Common myeloid progenitor, CD34-positive (primary cell): ENCODE data around the gene PRAC2. TPM values are rescaled to one million over a fixed set of nuclear protein-coding genes. Genes with fewer than 3 reads are reported as not detected.

Source experiments
- CTCF ChIA-PET: fragments of 350-600 bp; sonication (Branson Sonifier 250); formaldehyde crosslinking; loops from one replicate; lab custom pipeline; 2021; ENCODE audit warnings: antibody characterized with exemption; lab: Charles Lee
- POLR2A ChIA-PET: fragments of 350-600 bp; sonication (Branson Sonifier 250); formaldehyde crosslinking; loops from one replicate; lab custom pipeline; 2021; ENCODE audit warnings: antibody characterized with exemption; lab: Charles Lee
- DNase-seq, 3 donors: peaks; one replicate each; pipeline versions ENCODE4 v3.0.0 to v3.0.0-alpha.2; 2013
- H3K27ac ChIP-seq, 2 experiments: 1 replicate in 1 of 2; 2 replicates in 1 of 2; pipeline ENCODE4 v1.7.0; 2013; ENCODE audit warnings: inconsistent platforms in 2 of 2, low read length in 2 of 2, mild to moderate bottlenecking in 2 of 2, low read depth in 1 of 2, moderate library complexity in 1 of 2; ENCODE audit not compliant: severe bottlenecking in 2 of 2, insufficient read depth in 1 of 2, poor library complexity in 1 of 2
- H3K27me3 ChIP-seq, 5 experiments: replicated peaks in 2 of 5; 1 replicate in 3 of 5; 2 replicates in 2 of 5; pipeline versions ENCODE4 v1.6.1 to v1.7.0; 2013; ENCODE audit warnings: low read length in 4 of 5, mild to moderate bottlenecking in 2 of 5, moderate library complexity in 2 of 5, inconsistent platforms in 1 of 5; ENCODE audit not compliant: insufficient read depth in 5 of 5, control insufficient read depth in 4 of 5
- H3K36me3 ChIP-seq, 4 experiments: 1 replicate in 2 of 4; 2 replicates in 2 of 4; pipeline versions ENCODE4 v1.6.1 to v1.7.0; 2013; ENCODE audit warnings: low read length in 3 of 4, control low read depth in 1 of 4, mild to moderate bottlenecking in 1 of 4; ENCODE audit not compliant: control insufficient read depth in 4 of 4, insufficient read depth in 4 of 4
- H3K4me1 ChIP-seq, 4 experiments: 1 replicate in 3 of 4; 2 replicates in 1 of 4; pipeline versions ENCODE4 v1.6.1 to v1.7.1; 2013; ENCODE audit warnings: low read length in 3 of 4, mild to moderate bottlenecking in 3 of 4, control low read depth in 1 of 4, inconsistent platforms in 1 of 4, moderate library complexity in 1 of 4; ENCODE audit not compliant: control insufficient read depth in 4 of 4, insufficient read depth in 4 of 4; ENCODE audit errors: control extremely low read depth in 1 of 4
- H3K4me3 ChIP-seq, 7 experiments: 1 replicate in 4 of 7; 2 replicates in 3 of 7; pipeline versions ENCODE4 v1.5.1 to v1.7.0; 2013; ENCODE audit warnings: mild to moderate bottlenecking in 7 of 7, low read length in 6 of 7, moderate library complexity in 6 of 7, inconsistent platforms in 2 of 7, low read depth in 2 of 7, control low read depth in 1 of 7; ENCODE audit not compliant: insufficient read depth in 4 of 7, control insufficient read depth in 1 of 7; ENCODE audit errors: extremely low read depth in 1 of 7
- H3K9me3 ChIP-seq, 5 experiments: 1 replicate in 4 of 5; 2 replicates in 1 of 5; pipeline versions ENCODE4 v1.6.1 to v1.7.1; 2013; ENCODE audit warnings: low read length in 4 of 5, mild to moderate bottlenecking in 2 of 5, inconsistent platforms in 1 of 5, low read depth in 1 of 5, moderate library complexity in 1 of 5; ENCODE audit not compliant: control insufficient read depth in 4 of 5, insufficient read depth in 2 of 5; ENCODE audit errors: control extremely low read depth in 1 of 5
- WGBS: methylation state at CpG from one replicate; pipeline ENCODE4 v1.1.5; 2013; ENCODE audit not compliant: insufficient coverage; 5-methylcytosine and 5-hydroxymethylcytosine counted together
- polyA plus RNA-seq: library from polyadenylated mRNA; unstranded; fragments of 120-200 nt; gene quantifications from one replicate; pipeline ENCODE4 v1.2.1, GENCODE V29; 2013

Gene PRAC2
- not detected for polyA plus RNA-seq

DNA sequence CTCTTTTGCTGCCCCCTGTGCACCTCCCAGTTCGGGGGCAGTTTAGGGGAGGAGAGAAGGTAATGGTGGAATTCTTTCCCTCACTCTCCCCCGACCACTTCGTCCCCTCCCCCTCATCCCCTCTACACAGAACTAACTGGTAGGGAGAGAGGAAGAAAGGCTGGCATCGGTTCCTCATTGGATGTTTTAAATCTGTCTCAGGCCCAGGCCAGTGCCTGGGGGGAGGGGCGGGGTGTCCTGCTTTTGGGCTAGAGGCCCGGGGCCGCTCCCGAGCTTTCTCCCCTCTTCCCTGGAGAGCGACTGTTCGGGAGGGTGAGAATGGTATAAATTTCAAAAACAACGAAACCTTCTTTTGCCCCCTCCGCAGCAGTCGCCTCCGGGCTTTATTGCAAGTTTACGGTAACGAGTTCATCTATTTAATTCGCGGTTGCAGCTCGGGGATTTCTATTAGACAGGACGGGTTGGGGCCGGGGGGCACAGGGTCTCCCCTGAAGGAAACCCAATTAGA lies at the start of gene PRAC2:
Gene PRAC2, plus strand, starts transcription at position 271 of the 508 bp plus-strand sequence. CDS start 1,226 bp downstream, outside the sequence.
- POLR2A ChIA-PET, result interaction anchor here (0.5 kb wide), 1 partner anchor 160 kb away, joined by 4 read pairs; no protein-coding TSS in a partner anchor
- Histone ChIP-seq H3K27me3 (peaks cover 16 to 100% (median 75%) of the 10 kb centered on the region in 5 experiments), H3K4me1 (peaks cover 0 to 17% (median 4%) of the 10 kb centered on the region in 4 experiments), H3K36me3 (no peaks in the 10 kb centered on the region), H3K27ac (no peak within 1 kb of the TSS), H3K4me3 (no peak within 1 kb of the TSS), H3K9me3 (peaks cover 0 to 3% (median 0%) of the 10 kb centered on the region in 5 experiments)
- CTCF ChIA-PET, result interaction anchor here (1.1 to 11.1 kb wide), 19 partner anchors 9 to 161 kb away, joined by 3 to 130 read pairs (median 8); no protein-coding TSS in a partner anchor
- WGBS, result 20% methylated on average over 3 of the region's 21 CpGs
- DNase-seq, result no peak

DNA sequence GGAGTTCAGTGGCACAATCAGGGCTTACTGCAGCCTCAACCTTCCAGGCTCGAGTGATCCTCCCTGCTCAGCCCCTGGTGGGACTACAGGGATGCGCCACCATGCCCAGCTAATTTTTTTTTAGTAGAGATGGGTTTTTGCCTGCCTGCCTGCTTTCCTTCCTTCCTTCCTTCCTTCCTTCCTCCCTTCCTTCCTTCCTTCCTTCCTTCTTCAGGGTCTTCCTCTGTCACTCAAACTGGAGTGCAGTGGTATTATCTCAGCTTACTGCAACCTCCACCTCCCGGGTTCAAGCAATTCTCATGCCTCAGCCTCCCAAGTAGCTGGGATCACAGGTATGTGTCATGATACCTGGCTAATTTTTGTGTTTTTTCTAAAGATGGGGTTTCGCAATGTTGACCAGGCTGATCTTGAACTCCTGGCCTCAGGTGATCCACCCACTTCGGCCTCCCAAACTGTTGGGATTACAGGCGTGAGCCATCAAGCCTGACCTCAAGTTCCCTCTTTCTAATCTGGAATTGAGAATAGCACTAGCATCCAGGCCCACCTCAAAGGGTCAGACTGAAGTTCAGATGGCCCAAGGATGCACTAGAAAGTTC lies 45.9 kb upstream of the PRAC2 start:
- CTCF ChIA-PET, result interaction anchor here (1.1 to 4.6 kb wide), 5 partner anchors 12 to 113 kb away, joined by 3 to 35 read pairs (median 8); no protein-coding TSS in a partner anchor
- DNase-seq, result no peak

DNA sequence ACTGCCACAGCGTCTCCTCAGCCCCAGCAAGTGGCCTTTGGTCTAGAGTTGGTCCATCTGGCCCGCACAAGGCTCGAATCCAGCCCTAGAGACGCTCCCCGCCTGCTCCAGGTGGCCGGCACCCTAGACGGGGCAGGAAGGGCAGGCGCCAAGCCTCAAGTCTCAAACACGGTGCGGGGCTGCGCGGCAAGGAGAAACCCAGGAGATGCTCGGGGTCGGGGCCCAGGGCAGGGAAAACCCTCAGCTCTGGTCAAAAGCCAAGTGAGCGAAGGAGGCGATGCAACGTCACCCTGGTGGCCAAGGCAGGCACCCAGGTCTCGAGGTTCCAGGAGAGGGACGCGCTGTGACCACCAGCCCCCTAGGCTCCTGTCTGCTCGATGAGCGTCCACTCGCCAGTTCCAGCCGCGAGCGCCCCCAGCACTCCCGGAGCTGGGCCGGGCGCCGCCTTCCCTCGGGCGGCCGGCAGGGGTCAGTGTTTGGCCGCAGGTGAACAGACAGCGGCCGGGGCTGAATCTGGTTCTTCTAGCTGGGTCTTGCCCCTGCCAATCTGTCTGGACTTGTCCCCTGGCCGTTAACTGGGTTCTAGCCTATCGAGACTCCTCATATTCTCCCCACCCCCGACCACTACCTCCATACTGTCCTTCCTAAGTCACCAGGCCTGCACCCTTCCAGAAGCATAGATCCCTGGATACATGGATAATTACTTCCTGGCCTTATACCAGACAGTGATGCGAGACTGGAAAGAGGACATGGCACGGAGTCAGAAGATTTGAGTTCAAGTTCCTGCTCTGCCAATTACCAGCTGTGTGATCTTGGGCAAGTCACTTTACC lies 44.6 kb upstream of the PRAC2 start:
- Histone ChIP-seq H3K27me3 (peaks cover 3 to 62% (median 21%) of the 10 kb centered on the region in 5 experiments), H3K9me3 (no peaks in the 10 kb centered on the region), H3K4me1 (peaks cover 0 to 4% (median 0%) of the 10 kb centered on the region in 4 experiments), H3K36me3 (no peaks in the 10 kb centered on the region), H3K4me3 (peak overlapping the region in 3 of 7 experiments; percentile 26 to 63 (median 30)), H3K27ac (no peak overlapping the region)
- DNase-seq, result peak; percentile 51 to 70 (median 65)
- 8% methylated on average over 33 of the region's 41 CpGs for WGBS
- CTCF ChIA-PET, result interaction anchor here (0.7 to 4.6 kb wide), 36 partner anchors 8 to 464 kb away, joined by 3 to 35 read pairs (median 4); no protein-coding TSS in a partner anchor
- POLR2A ChIA-PET, result interaction anchor here (0.6 kb wide), 1 partner anchor 9 kb away, joined by 4 read pairs; no protein-coding TSS in a partner anchor

More for the DNA sequence above, 45.9 kb upstream of the PRAC2 start:
- no peak overlapping the region for H3K4me3 ChIP-seq
- WGBS, result 94% methylated on average over 4 of the region's 6 CpGs
- peaks cover 0 to 4% (median 0%) of the 10 kb centered on the region in 4 experiments for H3K4me1 ChIP-seq
- H3K9me3 ChIP-seq, result no peaks in the 10 kb centered on the region
- no peaks in the 10 kb centered on the region for H3K36me3 ChIP-seq
- H3K27me3 ChIP-seq, result peaks cover 5 to 68% (median 19%) of the 10 kb centered on the region in 5 experiments
- no peak overlapping the region for H3K27ac ChIP-seq
- POLR2A ChIA-PET, result no interaction called here

DNA sequence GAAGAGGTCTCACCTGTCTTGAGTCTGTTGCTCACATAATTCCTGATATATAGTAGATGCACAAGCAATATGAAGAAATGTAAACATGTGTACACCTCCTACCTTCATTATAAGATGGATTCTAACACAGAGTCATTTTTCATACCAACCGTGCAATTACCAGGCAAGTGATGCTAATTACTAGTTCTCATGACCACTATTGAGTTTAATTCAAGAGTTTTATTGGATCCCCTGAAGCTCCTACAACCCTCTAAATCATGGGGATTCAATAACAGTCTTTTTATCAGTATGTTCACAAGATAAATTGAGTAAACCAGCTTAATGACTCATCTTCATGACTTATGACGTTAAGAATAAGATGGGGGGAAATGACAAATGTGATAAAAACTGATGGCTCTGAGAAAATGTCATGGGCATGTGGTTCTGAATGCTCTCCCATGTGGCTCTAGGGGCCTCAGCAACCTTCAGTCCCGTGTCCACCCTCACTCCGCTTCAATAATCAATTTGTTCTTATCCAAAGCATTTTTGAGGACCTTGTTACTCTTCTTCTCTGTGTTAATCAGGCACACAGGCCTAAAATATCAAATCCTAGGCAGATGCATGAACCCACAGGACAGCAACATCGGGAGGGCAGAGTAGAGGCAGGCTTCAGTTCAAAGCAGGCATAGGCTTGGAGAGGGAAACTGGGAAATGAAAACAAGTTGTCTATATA lies 43.4 kb upstream of the PRAC2 start:
- H3K9me3 ChIP-seq, result no peaks in the 10 kb centered on the region
- DNase-seq, result no peak
- peaks cover 0 to 59% (median 21%) of the 10 kb centered on the region in 5 experiments for H3K27me3 ChIP-seq
- H3K27ac ChIP-seq, result no peak overlapping the region
- ChIA-PET CTCF (interaction anchor here (0.6 to 4.6 kb wide), 28 partner anchors 10 to 559 kb away, joined by 3 to 35 read pairs (median 4); no protein-coding TSS in a partner anchor), POLR2A (no interaction called here)
- no peak overlapping the region for H3K4me3 ChIP-seq
- peaks cover 0 to 4% (median 0%) of the 10 kb centered on the region in 4 experiments for H3K4me1 ChIP-seq
- H3K36me3 ChIP-seq, result no peaks in the 10 kb centered on the region
- whole genome bisulfite sequencing, result 91% methylated on average over 4 of the region's 5 CpGs

GRCh38 chr17:48681609-48682008 lies 41.4 kb upstream of the PRAC2 start:
- no peak for DNase-seq
- H3K27me3 ChIP-seq, result peaks cover 0 to 44% (median 24%) of the 10 kb centered on the region in 5 experiments
- peaks cover 0 to 4% (median 0%) of the 10 kb centered on the region in 4 experiments for H3K4me1 ChIP-seq
- H3K4me3 ChIP-seq, result no peak overlapping the region
- no peaks in the 10 kb centered on the region for H3K9me3 ChIP-seq
- ChIA-PET POLR2A (no interaction called here), CTCF (interaction anchor here (1.4 to 4.3 kb wide), 3 partner anchors 12 to 202 kb away, joined by 3 to 18 read pairs (median 6); no protein-coding TSS in a partner anchor)
- H3K36me3 ChIP-seq, result no peaks in the 10 kb centered on the region
- no peak overlapping the region for H3K27ac ChIP-seq
- WGBS, result no CpG with 5 or more reads among the region's 1 CpG

- H3K27ac ChIP-seq, result no peak overlapping the region
- peaks cover 0 to 5% (median 4%) of the 10 kb centered on the region in 5 experiments for H3K9me3 ChIP-seq
- no peaks in the 10 kb centered on the region for H3K4me1 ChIP-seq
- H3K27me3 ChIP-seq, result peaks cover 2 to 38% (median 13%) of the 10 kb centered on the region in 5 experiments
- ChIA-PET CTCF (no interaction called here), POLR2A (no interaction called here)
- no peak overlapping the region for H3K4me3 ChIP-seq
- no peak for DNase-seq
- 100% methylated on average over 1 of the region's 5 CpGs for WGBS
- H3K36me3 ChIP-seq, result no peaks in the 10 kb centered on the region
Measured at GRCh38 chr17:48690655-48691054, 32.3 kb upstream of the PRAC2 start.
